Left lobe of liver (tissue), 2 donors: ENCODE results near the gene OR2W1. TPM values are rescaled to one million over a fixed set of nuclear protein-coding genes. Genes with fewer than 3 reads are reported as not detected.
A peak's percentile ranks its signal among the peaks of the same experiment; 100 is the strongest.

Source experiments
- ATAC-seq: fragments of 200-7000 bp; cut with Tn5 transposase; one replicate; pipeline ENCODE4 v1.9.1; 2020; ENCODE audit warnings: mild to moderate bottlenecking, moderate library complexity
- DNase-seq: peaks from one replicate; pipeline ENCODE4 v3.0.0-alpha.2; 2020; ENCODE audit warnings: low spot score
- total RNA-seq: library from RNA; stranded (reverse); gene quantifications from one replicate; pipeline ENCODE4 v1.2.1, GENCODE V29; 2021
- donor health status: DM: no; HTN: no; CAD: no; lungs with moderate emphysema.
- donor health status: DM: no; HTN: yes; CAD: no.

OR2W1 gene
- not detected for total RNA-seq

- DNase-seq, result no peak
- no peak for ATAC-seq
These were observed at the start of gene OR2W1 for GRCh38 chr6:29045075-29045474. Gene OR2W1, minus strand, starts transcription at chr6:29045175. Its CDS starts 0 bp downstream, at chr6:29045175.

GRCh38 chr6:29092957-29093356, 48.0 kb upstream of the OR2W1 start:
- DNase-seq (no peak), ATAC-seq (no peak)

- ATAC-seq, result no peak
- no peak for DNase-seq
These were observed 42.2 kb upstream of the OR2W1 start, which contains the start of gene OR2B3 for GRCh38 chr6:29087213-29087612. Gene OR2B3, minus strand, starts transcription at chr6:29087313. Its CDS starts 65 bp downstream, at chr6:29087248.

- DNase-seq, result no peak
These were observed 37.5 kb upstream of the OR2W1 start for GRCh38 chr6:29082457-29082856.

GRCh38 chr6:29081312-29081711, 36.3 kb upstream of the OR2W1 start:
- ATAC-seq (no peak), DNase-seq (no peak)

More at GRCh38 chr6:29082457-29082856, 37.5 kb upstream of the OR2W1 start:
- no peak for ATAC-seq

GRCh38 chr6:29079203-29079602, 34.2 kb upstream of the OR2W1 start:
- no peak for ATAC-seq
- DNase-seq, result no peak

GRCh38 chr6:29071831-29072723, 27.1 kb upstream of the OR2W1 start:
- DNase-seq, result peak; percentile 46

GRCh38 chr6:29051680-29052079, 6.7 kb upstream of the OR2W1 start:
- no peak for ATAC-seq
- no peak for DNase-seq

More at GRCh38 chr6:29071831-29072723, 27.1 kb upstream of the OR2W1 start:
- ATAC-seq, result peak; percentile 97

GRCh38 chr6:29035951-29036350, 9.0 kb downstream of the OR2W1 start:
- no peak for ATAC-seq
- no peak for DNase-seq

GRCh38 chr6:29028821-29029220, 16.2 kb downstream of the OR2W1 start:
- ATAC-seq, result no peak

GRCh38 chr6:29025927-29026585, 18.9 kb downstream of the OR2W1 start:
- no peak for ATAC-seq

More at GRCh38 chr6:29028821-29029220, 16.2 kb downstream of the OR2W1 start:
- DNase-seq, result no peak

GRCh38 chr6:29021434-29021833, 23.5 kb downstream of the OR2W1 start:
- no peak for DNase-seq
- ATAC-seq, result no peak

More at GRCh38 chr6:29025927-29026585, 18.9 kb downstream of the OR2W1 start:
- DNase-seq, result no peak

GRCh38 chr6:29019629-29020028, 25.3 kb downstream of the OR2W1 start:
- ATAC-seq (no peak), DNase-seq (no peak)

- DNase-seq (no peak), ATAC-seq (no peak)
These were observed 27.6 kb downstream of the OR2W1 start for GRCh38 chr6:29017428-29017802.

- peak; percentile 96 for ATAC-seq
These were observed 28.2 kb downstream of the OR2W1 start for GRCh38 chr6:29016559-29017427.

GRCh38 chr6:29014729-29015608, 30.0 kb downstream of the OR2W1 start:
- DNase-seq, result no peak
- no peak for ATAC-seq

More at GRCh38 chr6:29016559-29017427, 28.2 kb downstream of the OR2W1 start:
- DNase-seq, result peak; percentile 81

GRCh38 chr6:29011276-29011734, 33.7 kb downstream of the OR2W1 start:
- ATAC-seq, result peak; percentile 42
- no peak for DNase-seq

GRCh38 chr6:29009358-29009757, 35.6 kb downstream of the OR2W1 start:
- ATAC-seq (no peak), DNase-seq (no peak)

GRCh38 chr6:29008089-29008488, 36.9 kb downstream of the OR2W1 start:
- DNase-seq (no peak), ATAC-seq (no peak)
